Cortex of kidney (tissue), 1 donor: ENCODE data around the gene MACIR.
"Not testable (repeated sequence)": the region's sequence is repeated elsewhere in the genome, so short reads cannot be mapped to it uniquely, and the experiment has no call there.

Source experiments
- DNase-seq: peaks from one replicate; lab custom pipeline; 2025; lab: John Stamatoyannopoulos, UW

The MACIR gene, protein sequence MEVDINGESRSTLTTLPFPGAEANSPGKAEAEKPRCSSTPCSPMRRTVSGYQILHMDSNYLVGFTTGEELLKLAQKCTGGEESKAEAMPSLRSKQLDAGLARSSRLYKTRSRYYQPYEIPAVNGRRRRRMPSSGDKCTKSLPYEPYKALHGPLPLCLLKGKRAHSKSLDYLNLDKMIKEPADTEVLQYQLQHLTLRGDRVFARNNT

GRCh38 chr5:103258368-103258956 is at the start of gene MACIR:
TSS of gene MACIR (plus strand) at chr5:103258763. CDS start at chr5:103275920, 17,157 bp downstream.
- peak; percentile 12 for DNase-seq

- DNase-seq = no peak
These were observed 49.5 kb upstream of the MACIR start for GRCh38 chr5:103209065-103209464.

DNA sequence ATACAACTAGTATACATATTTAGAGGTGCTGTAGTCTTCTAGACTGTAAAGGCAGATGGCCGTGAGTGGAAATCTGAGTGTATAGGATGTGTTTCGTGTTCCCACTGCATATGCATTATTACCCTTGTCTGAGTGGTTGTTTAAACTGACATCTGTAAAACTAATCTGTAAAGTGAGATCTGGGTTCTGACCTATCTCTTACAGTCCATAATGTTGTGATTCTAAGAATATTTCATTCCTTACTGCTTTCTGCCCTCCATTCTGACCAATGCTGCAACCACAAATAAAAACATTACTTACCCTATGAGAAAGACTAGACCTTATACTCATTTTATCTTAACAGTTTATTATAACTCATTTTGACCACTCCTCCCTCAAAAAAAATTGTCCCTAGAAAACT is 47.6 kb upstream of the MACIR start:
- no peak for DNase-seq

- DNase-seq = no peak
These were observed 46.7 kb upstream of the MACIR start for GRCh38 chr5:103211576-103212561.

DNA sequence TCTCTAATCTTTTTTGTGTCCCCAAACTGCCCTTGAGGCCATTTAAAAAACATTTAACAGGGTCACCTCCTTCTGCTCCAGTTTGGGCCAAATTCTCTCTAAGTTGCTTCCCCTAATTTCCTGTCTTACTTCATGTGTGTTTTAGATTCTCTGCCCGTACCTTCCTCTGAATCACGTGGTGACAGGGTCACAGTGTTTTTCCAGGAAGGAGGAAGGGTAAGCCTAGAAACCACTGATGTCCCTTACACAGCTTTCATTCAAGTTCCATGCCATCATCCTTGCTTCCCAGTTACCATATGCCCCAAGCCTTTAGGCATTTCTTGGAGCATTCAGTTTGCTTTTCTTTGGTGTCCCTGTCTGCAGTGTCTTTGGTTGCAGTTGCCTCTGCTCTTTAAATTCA is 42.4 kb upstream of the MACIR start:
- DNase-seq = no peak

DNA sequence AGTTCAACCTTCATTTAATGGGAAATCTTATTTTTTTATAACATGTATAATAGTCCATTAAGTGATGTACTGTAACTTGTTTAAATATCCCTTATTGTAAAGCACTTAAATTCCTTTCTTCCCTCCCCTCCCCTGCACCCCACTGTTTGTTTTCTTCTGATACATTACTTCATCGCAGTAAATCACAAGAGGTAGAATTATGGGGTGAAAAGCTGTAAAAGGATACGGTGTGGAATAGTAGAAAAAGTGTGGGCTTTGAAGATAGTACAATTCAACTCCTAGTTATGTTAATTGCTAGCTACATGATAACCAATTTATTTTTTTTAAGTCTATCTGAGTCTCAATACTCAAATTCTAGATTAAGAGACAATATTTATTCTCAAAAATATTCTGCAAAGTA is 41.9 kb upstream of the MACIR start:
- no peak for DNase-seq

GRCh38 chr5:103217101-103217500 is 41.5 kb upstream of the MACIR start:
- DNase-seq = no peak

DNA sequence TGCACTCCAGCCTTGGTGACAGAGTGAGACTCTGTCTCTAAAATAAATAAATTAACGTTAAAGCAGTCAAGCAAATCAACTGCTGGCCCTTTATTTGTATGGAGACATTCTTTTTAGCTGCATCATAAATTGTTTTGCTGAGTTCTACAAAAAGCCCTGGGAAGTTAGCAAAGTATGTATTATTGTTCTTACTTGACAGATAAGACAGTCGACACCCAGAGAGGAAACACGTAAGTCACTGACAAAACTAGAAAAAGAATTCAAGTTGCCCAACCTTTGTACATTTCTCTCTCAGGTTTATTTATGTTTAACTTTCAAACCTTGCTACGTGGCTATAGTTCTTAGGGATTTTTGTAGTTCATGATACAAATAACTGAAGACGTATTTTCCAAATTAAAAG is 40.4 kb upstream of the MACIR start:
- no peak for DNase-seq

- DNase-seq = not testable (repeated sequence)
These were observed 39.5 kb upstream of the MACIR start for GRCh38 chr5:103219074-103219473.

- no peak for DNase-seq
These were observed 35.3 kb upstream of the MACIR start for GRCh38 chr5:103223031-103223955.

DNA sequence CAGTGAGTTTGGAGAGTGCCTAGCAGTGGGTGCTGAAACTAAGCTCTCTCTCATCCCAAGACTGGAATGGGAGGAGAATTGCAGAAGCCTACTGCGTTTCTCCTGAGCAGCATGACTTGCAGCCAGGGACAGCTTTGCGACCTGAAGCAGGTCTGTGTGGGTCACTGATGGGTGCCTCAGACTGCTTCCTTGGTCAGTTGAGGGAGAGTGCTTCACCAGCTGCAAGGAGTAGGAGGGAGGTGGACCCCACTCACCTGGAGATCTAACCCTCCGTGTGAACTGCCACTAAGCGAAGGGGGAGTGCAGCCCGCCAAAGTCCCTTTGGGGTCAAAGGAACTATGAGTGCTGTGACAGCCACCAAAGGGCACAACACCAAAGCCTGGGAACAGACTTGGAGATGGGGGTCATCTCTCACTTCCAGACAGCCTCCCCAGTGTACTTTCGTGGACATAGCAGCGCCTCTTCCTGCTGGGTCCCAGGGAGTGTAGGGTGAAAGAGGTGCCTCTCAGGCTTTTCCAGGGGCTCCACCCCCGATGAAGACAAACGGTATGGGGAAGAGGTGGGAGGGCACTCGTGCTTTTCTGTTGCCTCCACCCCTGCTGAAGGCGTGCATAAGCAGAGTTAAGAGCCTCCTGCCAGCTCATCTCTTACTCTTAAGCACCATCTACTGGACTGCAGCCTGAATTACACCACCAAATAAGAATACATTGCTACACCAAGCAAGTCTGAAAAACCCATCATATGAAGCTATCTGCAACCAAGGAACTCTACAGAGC is 34.3 kb upstream of the MACIR start:
- no peak for DNase-seq

DNA sequence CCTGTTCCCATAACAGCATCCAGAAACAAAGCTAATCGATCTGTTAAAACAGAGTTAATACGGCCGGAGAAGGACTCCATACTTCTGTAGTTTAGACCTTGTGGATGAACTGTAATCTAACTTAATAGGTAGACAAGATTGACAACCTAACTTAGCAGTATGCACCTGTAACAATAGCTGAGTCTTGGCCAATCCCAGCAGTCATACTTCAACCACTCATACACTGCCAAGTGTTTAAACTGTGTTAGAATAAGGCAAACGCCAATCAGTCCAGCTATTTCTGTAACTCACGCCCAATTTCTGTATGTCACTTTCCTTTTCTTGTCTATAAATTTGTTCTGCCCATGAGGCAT is 33.7 kb upstream of the MACIR start:
- no peak for DNase-seq

- no peak for DNase-seq
These were observed 30.5 kb upstream of the MACIR start for GRCh38 chr5:103228061-103228460.

DNA sequence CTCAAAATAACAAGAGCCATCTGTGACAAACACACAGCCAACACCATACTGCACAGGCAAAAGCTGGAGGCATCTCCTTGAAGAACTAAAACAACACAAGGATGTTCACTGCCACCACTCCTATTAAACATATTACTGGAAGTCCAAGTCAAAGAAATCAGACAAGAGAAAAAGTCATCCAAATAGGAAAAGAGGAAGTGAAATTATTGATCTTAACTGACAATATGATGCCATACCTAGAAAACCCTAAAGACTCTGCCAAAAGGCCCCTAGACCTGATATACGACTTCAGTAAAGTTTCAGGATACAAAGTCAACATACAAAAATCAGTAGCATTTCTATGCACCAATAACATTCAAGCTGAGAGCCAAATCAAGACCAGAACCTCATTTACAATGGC is 30.0 kb upstream of the MACIR start:
- no peak for DNase-seq

DNA sequence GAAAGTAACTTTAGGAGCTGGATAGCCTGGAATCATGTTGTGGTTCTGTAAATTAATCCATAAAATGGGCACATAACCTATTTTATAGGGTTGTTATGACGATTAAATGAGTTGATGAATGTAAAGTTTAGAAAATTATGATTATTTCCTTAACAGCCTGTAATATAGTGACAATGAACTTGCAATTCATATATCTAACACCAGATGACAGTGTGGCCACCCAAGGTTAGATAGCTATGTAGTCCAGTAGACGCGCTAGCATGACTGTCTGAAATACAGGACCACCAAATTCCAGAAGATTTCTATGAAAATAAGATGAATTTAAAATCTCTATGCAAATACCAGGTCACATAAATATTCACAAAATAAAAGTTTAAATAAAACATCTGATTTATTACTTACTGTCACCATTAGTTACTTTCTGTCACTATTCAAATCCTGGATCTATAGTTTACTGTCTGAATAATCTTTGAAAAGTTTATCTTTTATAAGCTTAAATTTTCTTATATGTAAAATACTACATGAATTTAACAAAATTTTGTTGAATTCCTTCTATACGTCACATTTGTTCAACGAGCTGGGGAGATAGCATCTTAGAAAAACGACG is 26.1 kb upstream of the MACIR start:
- DNase-seq = no peak

- no peak for DNase-seq
These were observed 24.2 kb upstream of the MACIR start for GRCh38 chr5:103234239-103234975.

- no peak for DNase-seq
These were observed 22.7 kb upstream of the MACIR start for GRCh38 chr5:103235891-103236290.

DNA sequence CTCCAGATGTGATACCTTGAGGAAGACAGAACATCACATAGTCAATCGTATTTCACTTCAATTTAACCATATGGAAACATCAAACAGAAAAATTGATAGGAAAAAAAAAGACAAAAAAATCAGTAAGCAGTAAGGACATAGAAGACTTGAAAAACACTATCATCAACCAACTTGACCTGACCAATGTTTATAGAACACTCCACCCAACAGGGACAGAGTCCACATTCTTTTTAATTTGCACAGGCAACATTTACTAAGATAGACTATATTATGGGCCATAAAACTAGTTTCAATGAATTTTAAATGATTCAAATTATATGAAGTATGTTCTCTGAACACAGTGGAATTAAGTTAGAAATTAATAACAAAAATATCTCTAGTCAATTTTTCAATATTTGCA is 20.8 kb upstream of the MACIR start:
- DNase-seq = no peak

DNA sequence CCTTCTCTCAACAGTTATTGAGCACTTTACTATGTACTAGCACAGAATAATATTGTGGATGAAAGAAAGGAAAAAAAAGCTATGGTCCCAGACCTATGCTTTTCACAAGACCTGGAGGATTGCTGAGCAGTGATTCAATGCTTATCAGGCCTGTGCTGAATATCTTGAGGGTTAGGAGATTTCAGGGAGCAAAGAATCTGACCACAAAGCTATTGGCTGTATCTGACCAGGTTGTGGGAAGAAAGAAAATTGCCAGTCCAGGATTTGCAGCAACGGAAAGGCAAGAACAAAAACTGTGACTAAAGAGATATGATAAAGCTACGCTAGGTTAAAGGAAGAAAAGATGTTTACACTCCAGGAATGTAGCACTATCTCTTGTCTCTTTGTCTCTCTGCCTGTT is 14.9 kb upstream of the MACIR start:
- no peak for DNase-seq

GRCh38 chr5:103244398-103244797 is 14.2 kb upstream of the MACIR start:
- DNase-seq = no peak
